Mammary epithelial cell (primary cell): Measurements from ENCODE around the gene KLHL41.

ENCODE experiments used
- CTCF ChIP-seq, 2 donors: IDR thresholded peaks in 1 of 2; conservative IDR thresholded peaks in 1 of 2; 2 replicates each; pipeline ENCODE4 v1.5.1; 2011 to 2012; ENCODE audit warnings: inconsistent platforms in 2 of 2, low read length in 2 of 2, mild to moderate bottlenecking in 2 of 2, control low read depth in 1 of 2, low read depth in 1 of 2; ENCODE audit not compliant: insufficient read depth in 1 of 2; ENCODE audit errors: extremely low read depth in 1 of 2
- EZH2 ChIP-seq: IDR thresholded peaks from 2 replicates; pipeline ENCODE4 v1.6.1; 2012; ENCODE audit warnings: low read length, inconsistent platforms, borderline replicate concordance

- TF ChIP-seq CTCF (conservative IDR thresholded peaks at IDR 0.05 in 1 of 2, IDR thresholded peaks at IDR 0.05 in 1 of 2; ENCODE audit: extremely low read depth in 1 of 2, insufficient read depth in 1 of 2, low read depth in 1 of 2, low read length in 2 of 2) (no peak), EZH2 (no peak)
Observed at GRCh38 chr2:169490834-169491233, 18.7 kb upstream of the KLHL41 start.
